Renal cortex interstitium (tissue), 15 donors: Measurements from ENCODE around the gene FAM131B. TPM values are rescaled to one million over a fixed set of nuclear protein-coding genes. Genes with fewer than 3 reads are reported as not detected.
A peak's percentile ranks its signal among the peaks of the same experiment; 100 is the strongest.
"Not testable (repeated sequence)": the region's sequence is repeated elsewhere in the genome, so short reads cannot be mapped to it uniquely, and the experiment has no call there.

Experiments used
- DNase-seq, 11 donors: peaks; one replicate each; pipeline ENCODE4 v3.0.0-alpha.2; 2013; ENCODE audit warnings: low read depth in 9 of 11, low spot score in 4 of 11; ENCODE audit errors: extremely low read depth in 1 of 11
- long read RNA-seq, 16 experiments: transcript quantifications; one replicate each; lab custom pipeline, GENCODE V29; 2026
- polyA plus RNA-seq, 3 donors: library from polyadenylated mRNA; unstranded; fragments of 120-200 nt; gene quantifications; one replicate each; pipeline ENCODE4 v1.2.1, GENCODE V29; 2013; ENCODE audit not compliant: insufficient read length in 3 of 3

The FAM131B gene
- polyA plus RNA-seq, result 1 to 10 TPM; 2.6 to 2.7 (median 2.6) TPM
- long read RNA-seq, donor 1, result 0 reads
- long read RNA-seq, donor 2, result 0 reads
- long read RNA-seq, donor 3, result 0 reads
- long read RNA-seq, donor 4, partial matches to known transcripts, result 48 of 94 reads
- long read RNA-seq, donor 4, other reads (novel, unspliced or antisense), result 46 of 94 reads
- long read RNA-seq, donor 5, result 0 reads
- long read RNA-seq, donor 6, result 0 reads
- long read RNA-seq, donor 7, result 0 reads
- long read RNA-seq, donor 8, result 0 reads
- long read RNA-seq, donor 9, result 0 reads
- long read RNA-seq, donor 10, result 0 reads
- long read RNA-seq, donor 11, result 0 reads
- long read RNA-seq, donor 12, result 0 reads
- long read RNA-seq, donor 13, result 0 reads
- long read RNA-seq, donor 14, partial matches to known transcripts, result 77 of 95 reads
- long read RNA-seq, donor 14, other reads (novel, unspliced or antisense), result 18 of 95 reads
- long read RNA-seq, donor 15, result 0 reads
- long read RNA-seq, donor 16, partial matches to known transcripts, result 295 of 432 reads
- long read RNA-seq, donor 16, other reads (novel, unspliced or antisense), result 137 of 432 reads

- no peak for DNase-seq
Measured at GRCh38 chr7:143362131-143363015, at the start of gene FAM131B. FAM131B (minus strand) TSS chr7:143362713; CDS start chr7:143362603, 110 bp downstream.

- DNase-seq, result no peak
Measured at GRCh38 chr7:143411976-143412708, 49.6 kb upstream of the FAM131B start.

- DNase-seq, result no peak
Measured at GRCh38 chr7:143410521-143411004, 48.0 kb upstream of the FAM131B start.

GRCh38 chr7:143408686-143409561, 46.4 kb upstream of the FAM131B start, which contains the start of gene EPHA1:
EPHA1 (minus strand) TSS chr7:143408856; CDS start chr7:143408805, 51 bp downstream.
- DNase-seq, result peak in 1 of 11 donors; percentile 53

GRCh38 chr7:143408252-143408685, 45.8 kb upstream of the FAM131B start:
- DNase-seq, result no peak

GRCh38 chr7:143407287-143408251, 45.1 kb upstream of the FAM131B start:
- DNase-seq, result no peak

GRCh38 chr7:143406002-143406357, 43.5 kb upstream of the FAM131B start:
- DNase-seq, result no peak

GRCh38 chr7:143405173-143406001, 42.9 kb upstream of the FAM131B start:
- peak in 7 of 11 donors; percentile 51 to 77 (median 74) for DNase-seq

- DNase-seq, result not testable (repeated sequence)
Measured at GRCh38 chr7:143402233-143402632, 39.7 kb upstream of the FAM131B start.

- no peak for DNase-seq
Measured at GRCh38 chr7:143401265-143401664, 38.8 kb upstream of the FAM131B start.

GRCh38 chr7:143399642-143400041, 37.1 kb upstream of the FAM131B start:
- no peak for DNase-seq

GRCh38 chr7:143399151-143399550, 36.6 kb upstream of the FAM131B start:
- no peak for DNase-seq

- DNase-seq, result no peak
Measured at GRCh38 chr7:143398616-143399015, 36.1 kb upstream of the FAM131B start.

- no peak for DNase-seq
Measured at GRCh38 chr7:143397710-143398530, 35.4 kb upstream of the FAM131B start.
